Measurements from ENCODE around the gene WDR5. TPM values are rescaled to one million over a fixed set of nuclear protein-coding genes. Genes with fewer than 3 reads are reported as not detected.

WDR5 gene
- total RNA-seq, 2 donors from 2014 or later: 53.8 to 57.2 TPM

GRCh38 chr9:134208310-134208841 lies 72.5 kb downstream of the WDR5 start:
- Histone ChIP-seq H3K9me3 (ENCODE audit: control insufficient read depth, low read length) (no peaks in the 10 kb centered on the region), H3K27me3 (ENCODE audit: control insufficient read depth, insufficient read depth, low read length, poor library complexity, severe bottlenecking) (no peaks in the 10 kb centered on the region), H3K27ac (ENCODE audit: low read depth, low read length) (no peak overlapping the region), H3K4me3 (ENCODE audit: low read length) (no peak overlapping the region), H3K36me3 (ENCODE audit: control insufficient read depth, insufficient read depth, low read length) (no peaks in the 10 kb centered on the region), H3K4me1 (ENCODE audit: control insufficient read depth, insufficient read depth, low read length) (no peaks in the 10 kb centered on the region), H3K9ac (ENCODE audit: extremely low read depth, low read length, poor library complexity, severe bottlenecking) (no peak overlapping the region)
- Mint-ChIP-seq H3K36me3 (ENCODE audit: low read depth) (no peaks in the 10 kb centered on the region), H3K9me3 (peaks cover 6% of the 10 kb centered on the region), H3K4me1 (peaks cover 6% of the 10 kb centered on the region), H3K27ac (no peak overlapping the region), H3K27me3 (ENCODE audit: insufficient read depth) (no peaks in the 10 kb centered on the region), H3K4me3 (no peak overlapping the region)
- TF ChIP-seq CTCF (conservative IDR thresholded peaks at IDR 0.05): no peak
- no peak for DNase-seq
- WGBS, 2 experiments (ENCODE audit: insufficient coverage in 1 of 2, insufficient read length in 1 of 2): 91% methylated on average over 18 to 19 of the region's 19 CpGs

- H3K27ac ChIP-seq (ENCODE audit: low read depth, low read length): no peak overlapping the region
- H3K9ac ChIP-seq (ENCODE audit: extremely low read depth, low read length, poor library complexity, severe bottlenecking): no peak overlapping the region
- Mint-ChIP-seq H3K27me3 (ENCODE audit: insufficient read depth) (no peaks in the 10 kb centered on the region), H3K9me3 (peaks cover 6% of the 10 kb centered on the region), H3K4me1 (peaks cover 6% of the 10 kb centered on the region), H3K36me3 (ENCODE audit: low read depth) (no peaks in the 10 kb centered on the region), H3K27ac (no peak overlapping the region), H3K4me3 (no peak overlapping the region)
- no peaks in the 10 kb centered on the region for H3K27me3 ChIP-seq (ENCODE audit: control insufficient read depth, insufficient read depth, low read length, poor library complexity, severe bottlenecking)
- no peaks in the 10 kb centered on the region for H3K4me1 ChIP-seq (ENCODE audit: control insufficient read depth, insufficient read depth, low read length)
- no peaks in the 10 kb centered on the region for H3K9me3 ChIP-seq (ENCODE audit: control insufficient read depth, low read length)
- no peaks in the 10 kb centered on the region for H3K36me3 ChIP-seq (ENCODE audit: control insufficient read depth, insufficient read depth, low read length)
- no peak overlapping the region for H3K4me3 ChIP-seq (ENCODE audit: low read length)
- DNase-seq: no peak
- TF ChIP-seq CTCF (conservative IDR thresholded peaks at IDR 0.05): no peak
- WGBS, 2 experiments (ENCODE audit: insufficient coverage in 1 of 2, insufficient read length in 1 of 2): 91 to 98% methylated on average over 16 to 20 of the region's 20 CpGs
These were observed 73.3 kb downstream of the WDR5 start for GRCh38 chr9:134208981-134209725.

Other genes starting within 250 kb of the WDR5 start
- gene VAV2, start 143.8 kb upstream of the WDR5 start, total RNA-seq: 10 to 100 TPM; 29.8 to 35.9 TPM
- 10 to 100 TPM; 19.0 to 26.5 TPM for gene BRD3OS, start 110.6 kb upstream of the WDR5 start, total RNA-seq
- 100 to 1,000 TPM in 1 of 2 donors, 10 to 100 TPM in 1; 92.3 to 103 TPM for gene BRD3, start 68.1 kb upstream of the WDR5 start, total RNA-seq
- gene RNU6ATAC, start 28.5 kb downstream of the WDR5 start, total RNA-seq: 100 to 1,000 TPM; 115 to 156 TPM
- 10 to 100 TPM; 58.3 to 70.6 TPM for gene RXRA, start 190.4 kb downstream of the WDR5 start, total RNA-seq